Endothelial cell of umbilical vein (primary cell): ENCODE results near the gene GPR139.

Experiments used
- EZH2 ChIP-seq: IDR thresholded peaks from 2 replicates; pipeline ENCODE4 v1.6.1; 2012; ENCODE audit warnings: borderline replicate concordance, low read depth, mild to moderate bottlenecking, moderate library complexity, low read length, inconsistent platforms; ENCODE audit not compliant: severe bottlenecking
- MYC ChIP-seq: IDR thresholded peaks from one replicate; pipeline ENCODE4 v1.6.1; 2011; ENCODE audit warnings: mild to moderate bottlenecking, low read depth, low read length
- POLR2A ChIP-seq: IDR thresholded peaks from 2 replicates; pipeline ENCODE4 v1.6.1; 2012; ENCODE audit warnings: low read depth, mild to moderate bottlenecking, control low read depth, low read length
- TF ChIP-seq, protein P1 (sequence below), 2 donors: IDR thresholded peaks; 1 replicate in 1 of 2; 2 replicates in 1 of 2; pipeline ENCODE4 v1.5.1; 2011; ENCODE audit warnings: low read length in 2 of 2, mild to moderate bottlenecking in 2 of 2, moderate library complexity in 2 of 2, control low read depth in 1 of 2, inconsistent platforms in 1 of 2, low read depth in 1 of 2; ENCODE audit not compliant: insufficient read depth in 1 of 2; ENCODE audit errors: extremely low read depth in 1 of 2
- TF ChIP-seq, protein P2 (sequence below): IDR thresholded peaks from 2 replicates; pipeline ENCODE4 v1.6.1; 2011; ENCODE audit not compliant: insufficient read depth, insufficient read length

DNA sequence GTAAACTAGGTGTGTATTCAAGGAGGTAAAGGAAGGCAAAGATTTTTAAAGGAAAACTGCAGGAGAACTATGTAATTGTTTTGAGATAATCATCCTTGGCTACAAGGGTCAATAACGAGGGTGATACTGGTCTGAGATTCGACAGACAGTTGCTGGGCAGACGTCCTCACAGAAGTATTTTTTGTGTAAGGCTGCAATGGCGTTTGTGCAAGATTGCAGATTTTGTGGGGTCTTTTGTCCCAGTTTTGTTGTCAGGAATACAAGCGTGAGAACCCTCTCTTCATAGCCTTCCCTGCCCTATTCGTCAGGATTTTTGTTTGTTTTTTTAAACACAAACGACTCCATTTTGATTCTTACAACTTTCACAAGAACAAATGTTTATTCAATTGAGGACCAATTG lies 57.5 kb downstream of the GPR139 start:
- TF ChIP-seq, protein P1, sequence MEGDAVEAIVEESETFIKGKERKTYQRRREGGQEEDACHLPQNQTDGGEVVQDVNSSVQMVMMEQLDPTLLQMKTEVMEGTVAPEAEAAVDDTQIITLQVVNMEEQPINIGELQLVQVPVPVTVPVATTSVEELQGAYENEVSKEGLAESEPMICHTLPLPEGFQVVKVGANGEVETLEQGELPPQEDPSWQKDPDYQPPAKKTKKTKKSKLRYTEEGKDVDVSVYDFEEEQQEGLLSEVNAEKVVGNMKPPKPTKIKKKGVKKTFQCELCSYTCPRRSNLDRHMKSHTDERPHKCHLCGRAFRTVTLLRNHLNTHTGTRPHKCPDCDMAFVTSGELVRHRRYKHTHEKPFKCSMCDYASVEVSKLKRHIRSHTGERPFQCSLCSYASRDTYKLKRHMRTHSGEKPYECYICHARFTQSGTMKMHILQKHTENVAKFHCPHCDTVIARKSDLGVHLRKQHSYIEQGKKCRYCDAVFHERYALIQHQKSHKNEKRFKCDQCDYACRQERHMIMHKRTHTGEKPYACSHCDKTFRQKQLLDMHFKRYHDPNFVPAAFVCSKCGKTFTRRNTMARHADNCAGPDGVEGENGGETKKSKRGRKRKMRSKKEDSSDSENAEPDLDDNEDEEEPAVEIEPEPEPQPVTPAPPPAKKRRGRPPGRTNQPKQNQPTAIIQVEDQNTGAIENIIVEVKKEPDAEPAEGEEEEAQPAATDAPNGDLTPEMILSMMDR (IDR thresholded peaks at IDR 0.05; ENCODE audit: extremely low read depth in 1 of 2, insufficient read depth in 1 of 2, low read depth in 1 of 2, low read length in 2 of 2) = no peak
- no peak for TF ChIP-seq POLR2A
- TF ChIP-seq EZH2 = no peak
- TF ChIP-seq, protein P2, sequence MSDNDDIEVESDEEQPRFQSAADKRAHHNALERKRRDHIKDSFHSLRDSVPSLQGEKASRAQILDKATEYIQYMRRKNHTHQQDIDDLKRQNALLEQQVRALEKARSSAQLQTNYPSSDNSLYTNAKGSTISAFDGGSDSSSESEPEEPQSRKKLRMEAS = no peak
- TF ChIP-seq MYC = no peak
